ENCODE data around the gene G6PC2.

DNA sequence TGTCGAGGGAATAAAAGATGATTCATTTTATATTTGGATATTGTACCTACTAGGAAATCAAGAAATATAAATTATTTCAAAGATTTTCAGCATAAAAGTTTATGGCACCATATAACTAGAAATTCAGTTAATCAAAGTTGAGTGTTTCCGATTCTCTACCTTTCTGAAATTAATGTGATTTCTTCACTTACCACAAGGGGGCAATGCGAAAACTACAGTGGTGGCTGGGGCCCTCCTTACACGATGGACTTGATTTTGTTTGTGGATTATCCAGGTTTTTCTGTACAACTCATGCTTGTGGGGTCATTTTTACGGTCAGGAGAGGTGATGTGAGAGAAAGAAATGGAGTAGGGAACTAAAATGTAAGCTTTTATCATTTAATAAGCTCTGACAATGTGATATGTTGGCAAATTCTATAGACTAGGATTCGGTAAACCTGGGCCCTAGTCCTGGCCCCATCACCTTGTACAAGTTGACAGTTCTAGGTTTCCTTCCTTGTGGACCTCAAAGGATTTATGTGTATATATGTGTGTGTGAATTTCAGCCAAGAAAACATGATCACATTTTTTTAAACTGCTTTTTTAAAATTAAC, 47.6 kb downstream of the G6PC2 start:
- TF ChIP-seq NFRKB (IDR thresholded peaks at IDR 0.05) (no peak), SP1 (IDR thresholded peaks at IDR 0.05) (no peak), FOXM1 (IDR thresholded peaks at IDR 0.05; ENCODE audit: borderline replicate concordance) (no peak), HDGF (IDR thresholded peaks at IDR 0.05; ENCODE audit: borderline replicate concordance) (no peak), SUZ12 (IDR thresholded peaks at IDR 0.05) (no peak), ELF4 (IDR thresholded peaks at IDR 0.05) (no peak), ARNT (IDR thresholded peaks at IDR 0.05) (no peak)

Data from HEK293T (cell line).